Panc1 (cell line): Measurements from ENCODE around the gene ADGRV1. TPM values are rescaled to one million over a fixed set of nuclear protein-coding genes. Genes with fewer than 3 reads are reported as not detected.
"Not testable (repeated sequence)": the region's sequence is repeated elsewhere in the genome, so short reads cannot be mapped to it uniquely, and the experiment has no call there.

ENCODE experiments used
- ATAC-seq: fragments of 200-7000 bp; cut with Tn5 transposase; 2 replicates; pipeline ENCODE4 v1.9.1; 2020; ENCODE audit warnings: mild to moderate bottlenecking, moderate library complexity
- BruUV-seq: library from RNA; stranded (reverse); fragments of 400-500 nt; replicated peaks from 2 replicates; lab custom pipeline; 2021; lab: Mats Ljungman, UMichigan
- CTCF ChIA-PET: fragments of 300-600 bp; sonication (Branson Sonifier 250); formaldehyde crosslinking; loops from one replicate; lab custom pipeline; 2022; ENCODE audit warnings: antibody characterized with exemption; lab: Charles Lee
- POLR2A ChIA-PET: fragments of 300-600 bp; sonication (Branson Sonifier 250); formaldehyde crosslinking; loops from one replicate; lab custom pipeline; 2022; ENCODE audit warnings: antibody characterized with exemption; lab: Charles Lee
- DNase-seq: peaks from one replicate; pipeline ENCODE4 v3.0.0-alpha.2; 2010; ENCODE audit warnings: low read depth, low spot score
- H3K27ac ChIP-seq: 2 replicates; pipeline ENCODE4 v1.5.1; 2011; ENCODE audit warnings: mild to moderate bottlenecking, low read length, inconsistent platforms
- H3K27me3 ChIP-seq: fragments of 200-500 bp; sonication (Bioruptor generic); 2 replicates; pipeline ENCODE4 v1.6.0; 2014; ENCODE audit warnings: low read length, inconsistent platforms; ENCODE audit not compliant: control insufficient read depth, insufficient read depth
- H3K36me3 ChIP-seq: fragments of 200-500 bp; sonication (Bioruptor generic); 2 replicates; pipeline ENCODE4 v1.5.1; 2014; ENCODE audit warnings: inconsistent platforms, mild to moderate bottlenecking, low read length, moderate library complexity; ENCODE audit not compliant: control insufficient read depth, insufficient read depth
- H3K4me1 ChIP-seq: 2 replicates; pipeline ENCODE4 v1.5.1; 2011; ENCODE audit warnings: inconsistent platforms, mild to moderate bottlenecking, low read length, moderate library complexity; ENCODE audit not compliant: control insufficient read depth, insufficient read depth
- H3K4me3 ChIP-seq, 2 experiments: 2 replicates each; pipeline ENCODE4 v1.5.1; 2011 to 2012; ENCODE audit warnings: low read depth in 2 of 2, low read length in 2 of 2, mild to moderate bottlenecking in 2 of 2, inconsistent platforms in 1 of 2, moderate library complexity in 1 of 2
- H3K9me3 ChIP-seq: fragments of 200-500 bp; sonication (Bioruptor generic); 2 replicates; pipeline ENCODE4 v1.5.1; 2014; ENCODE audit warnings: low read depth, mild to moderate bottlenecking, inconsistent platforms, low read length, moderate library complexity; ENCODE audit not compliant: control insufficient read depth, insufficient read depth
- POLR2AphosphoS5 ChIP-seq: IDR thresholded peaks from 2 replicates; pipeline ENCODE4 v1.6.1; 2012; ENCODE audit warnings: mild to moderate bottlenecking, low read depth, low read length, moderate library complexity
- SIN3A ChIP-seq: IDR thresholded peaks from 2 replicates; pipeline ENCODE4 v1.6.1; 2012; ENCODE audit warnings: low read depth, mild to moderate bottlenecking, low read length, moderate library complexity, borderline replicate concordance; ENCODE audit not compliant: insufficient read depth
- TCF7L2 ChIP-seq: IDR thresholded peaks from 2 replicates; pipeline ENCODE4 v1.6.1; 2011; ENCODE audit warnings: mild to moderate bottlenecking, low read depth, low read length, inconsistent platforms
- in situ Hi-C: cut with HindIII; loops from 2 replicates; pipeline ENCODE4 v1.10.0; 2016; ENCODE audit warnings: low sequenced_read_pairs, low pct_unique_long_range_greater_than_20kb
- intact Hi-C: fragments of 100-400 bp; cut with micrococcal nuclease; formaldehyde crosslinking; loops from one replicate; pipeline ENCODE4 v1.10.0; 2022; ENCODE audit not compliant: unreplicated experiment
- total RNA-seq: library from RNA; stranded (reverse); gene quantifications from one replicate; pipeline ENCODE4 v1.2.1, GENCODE V29; 2021; ENCODE audit not compliant: unreplicated experiment
- TF ChIP-seq, protein P1 (sequence below), 2 experiments: IDR thresholded peaks; 2 replicates each; pipeline ENCODE4 v1.6.1; 2011 to 2012; ENCODE audit warnings: low read depth in 2 of 2, control low read depth in 1 of 2, low read length in 1 of 2, mild to moderate bottlenecking in 1 of 2, moderate library complexity in 1 of 2; ENCODE audit not compliant: insufficient read depth in 1 of 2
- TF ChIP-seq, protein P2 (sequence below): fragments of 450-650 bp; IDR thresholded peaks from 2 replicates; pipeline ENCODE4 v1.5.1; 2017; ENCODE audit warnings: mild to moderate bottlenecking

ADGRV1 gene
- total RNA-seq, 1 experiment from 2014 or later, result 0.49 TPM

DNA sequence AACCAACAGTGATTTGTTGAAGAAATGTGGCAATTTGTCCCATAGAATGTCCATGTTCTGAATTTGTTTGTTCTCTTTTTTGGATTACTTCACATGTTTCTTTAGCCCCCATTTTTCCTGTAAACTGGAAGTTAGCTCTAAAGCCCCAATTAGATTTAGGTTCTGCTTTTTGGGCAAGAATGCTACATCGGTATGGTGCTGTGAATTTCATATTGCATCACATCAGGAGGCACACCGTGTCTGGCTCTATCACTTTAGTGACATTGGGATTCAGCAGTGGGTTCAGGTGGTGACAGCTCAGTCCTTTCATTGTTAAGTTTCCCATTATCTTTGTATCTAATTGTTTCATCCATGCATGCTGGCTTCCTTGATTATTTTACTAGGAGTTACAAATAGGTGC, 27.9 kb downstream of the ADGRV1 start:
- ATAC-seq, result no peak
- CTCF ChIA-PET, result no interaction called here
- Histone ChIP-seq H3K4me3 (no peak overlapping the region), H3K36me3 (no peaks in the 10 kb centered on the region; the same call in 1 of the 2 replicates), H3K9me3 (no peaks in the 10 kb centered on the region), H3K27me3 (peaks cover 23% of the 10 kb centered on the region), H3K4me1 (no peaks in the 10 kb centered on the region), H3K27ac (no peak overlapping the region)
- intact Hi-C loops, result no loop called here
- BruUV-seq, result no TSS peak
- POLR2A ChIA-PET, result no interaction called here
- TF ChIP-seq POLR2AphosphoS5 (no peak), TCF7L2 (no peak)
- TF ChIP-seq, protein P1, sequence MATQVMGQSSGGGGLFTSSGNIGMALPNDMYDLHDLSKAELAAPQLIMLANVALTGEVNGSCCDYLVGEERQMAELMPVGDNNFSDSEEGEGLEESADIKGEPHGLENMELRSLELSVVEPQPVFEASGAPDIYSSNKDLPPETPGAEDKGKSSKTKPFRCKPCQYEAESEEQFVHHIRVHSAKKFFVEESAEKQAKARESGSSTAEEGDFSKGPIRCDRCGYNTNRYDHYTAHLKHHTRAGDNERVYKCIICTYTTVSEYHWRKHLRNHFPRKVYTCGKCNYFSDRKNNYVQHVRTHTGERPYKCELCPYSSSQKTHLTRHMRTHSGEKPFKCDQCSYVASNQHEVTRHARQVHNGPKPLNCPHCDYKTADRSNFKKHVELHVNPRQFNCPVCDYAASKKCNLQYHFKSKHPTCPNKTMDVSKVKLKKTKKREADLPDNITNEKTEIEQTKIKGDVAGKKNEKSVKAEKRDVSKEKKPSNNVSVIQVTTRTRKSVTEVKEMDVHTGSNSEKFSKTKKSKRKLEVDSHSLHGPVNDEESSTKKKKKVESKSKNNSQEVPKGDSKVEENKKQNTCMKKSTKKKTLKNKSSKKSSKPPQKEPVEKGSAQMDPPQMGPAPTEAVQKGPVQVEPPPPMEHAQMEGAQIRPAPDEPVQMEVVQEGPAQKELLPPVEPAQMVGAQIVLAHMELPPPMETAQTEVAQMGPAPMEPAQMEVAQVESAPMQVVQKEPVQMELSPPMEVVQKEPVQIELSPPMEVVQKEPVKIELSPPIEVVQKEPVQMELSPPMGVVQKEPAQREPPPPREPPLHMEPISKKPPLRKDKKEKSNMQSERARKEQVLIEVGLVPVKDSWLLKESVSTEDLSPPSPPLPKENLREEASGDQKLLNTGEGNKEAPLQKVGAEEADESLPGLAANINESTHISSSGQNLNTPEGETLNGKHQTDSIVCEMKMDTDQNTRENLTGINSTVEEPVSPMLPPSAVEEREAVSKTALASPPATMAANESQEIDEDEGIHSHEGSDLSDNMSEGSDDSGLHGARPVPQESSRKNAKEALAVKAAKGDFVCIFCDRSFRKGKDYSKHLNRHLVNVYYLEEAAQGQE (IDR thresholded peaks at IDR 0.05; ENCODE audit: insufficient read depth in 1 of 2, low read depth in 2 of 2, low read length in 1 of 2), result no peak
- no peak for DNase-seq
- in situ Hi-C loops, result no loop called here

DNA sequence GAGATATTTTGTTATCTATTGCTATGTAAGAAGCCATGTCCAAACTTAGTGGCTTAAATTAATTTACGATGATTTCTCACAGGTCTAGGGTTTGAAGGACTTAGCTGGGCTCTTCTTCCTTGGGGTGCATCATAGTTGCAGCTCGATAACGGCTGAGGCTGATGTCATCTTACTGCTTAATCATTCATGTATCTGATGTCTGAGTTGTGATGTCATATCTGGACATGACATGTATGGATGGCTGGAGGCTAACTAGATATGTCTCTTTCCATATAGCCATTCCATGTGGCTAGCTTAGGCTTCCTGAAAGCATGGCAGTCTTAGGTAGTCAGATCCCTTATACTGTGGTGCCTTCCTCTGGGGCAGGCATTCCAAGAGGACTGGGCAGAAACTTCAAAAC, 31.6 kb downstream of the ADGRV1 start:
- no peak overlapping the region for H3K27ac ChIP-seq
- BruUV-seq, result no TSS peak
- no peaks in the 10 kb centered on the region; the same call in 1 of the 2 replicates for H3K36me3 ChIP-seq
- H3K27me3 ChIP-seq, result peaks cover 12% of the 10 kb centered on the region
- TF ChIP-seq SIN3A, result no peak
- no peak for TF ChIP-seq TCF7L2
- TF ChIP-seq, protein P1 (IDR thresholded peaks at IDR 0.05; ENCODE audit: insufficient read depth in 1 of 2, low read depth in 2 of 2, low read length in 1 of 2), result no peak
- TF ChIP-seq, protein P2, sequence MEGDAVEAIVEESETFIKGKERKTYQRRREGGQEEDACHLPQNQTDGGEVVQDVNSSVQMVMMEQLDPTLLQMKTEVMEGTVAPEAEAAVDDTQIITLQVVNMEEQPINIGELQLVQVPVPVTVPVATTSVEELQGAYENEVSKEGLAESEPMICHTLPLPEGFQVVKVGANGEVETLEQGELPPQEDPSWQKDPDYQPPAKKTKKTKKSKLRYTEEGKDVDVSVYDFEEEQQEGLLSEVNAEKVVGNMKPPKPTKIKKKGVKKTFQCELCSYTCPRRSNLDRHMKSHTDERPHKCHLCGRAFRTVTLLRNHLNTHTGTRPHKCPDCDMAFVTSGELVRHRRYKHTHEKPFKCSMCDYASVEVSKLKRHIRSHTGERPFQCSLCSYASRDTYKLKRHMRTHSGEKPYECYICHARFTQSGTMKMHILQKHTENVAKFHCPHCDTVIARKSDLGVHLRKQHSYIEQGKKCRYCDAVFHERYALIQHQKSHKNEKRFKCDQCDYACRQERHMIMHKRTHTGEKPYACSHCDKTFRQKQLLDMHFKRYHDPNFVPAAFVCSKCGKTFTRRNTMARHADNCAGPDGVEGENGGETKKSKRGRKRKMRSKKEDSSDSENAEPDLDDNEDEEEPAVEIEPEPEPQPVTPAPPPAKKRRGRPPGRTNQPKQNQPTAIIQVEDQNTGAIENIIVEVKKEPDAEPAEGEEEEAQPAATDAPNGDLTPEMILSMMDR, result no peak
- no peak for TF ChIP-seq POLR2AphosphoS5
- no peaks in the 10 kb centered on the region for H3K9me3 ChIP-seq
- intact Hi-C loops (no loop called here), in situ Hi-C loops (no loop called here)
- no peaks in the 10 kb centered on the region for H3K4me1 ChIP-seq
- ATAC-seq (no peak), DNase-seq (no peak)
- H3K4me3 ChIP-seq, result no peak overlapping the region
- POLR2A ChIA-PET, result no interaction called here
- CTCF ChIA-PET, result no interaction called here

DNA sequence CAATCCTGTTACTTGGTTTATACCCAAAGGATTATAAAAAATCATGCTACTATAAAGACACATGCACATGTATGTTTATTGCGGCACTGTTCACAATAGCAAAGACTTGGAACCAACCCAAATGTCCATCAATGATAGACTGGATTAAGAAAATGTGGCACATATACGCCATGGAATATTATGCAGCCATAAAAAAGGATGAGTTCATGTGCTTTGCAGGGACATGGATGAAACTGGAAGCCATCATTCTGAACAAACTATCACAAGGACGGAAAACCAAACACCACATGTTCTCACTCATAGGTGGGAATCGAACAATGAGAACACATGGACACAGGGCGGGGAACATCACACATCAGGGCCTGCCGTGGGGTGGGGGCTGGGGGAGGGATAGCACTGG, 34.5 kb downstream of the ADGRV1 start:
- H3K36me3 ChIP-seq, BruUV-seq, intact Hi-C loops, H3K4me3 ChIP-seq, H3K27ac ChIP-seq, POLR2A ChIA-PET, H3K27me3 ChIP-seq, DNase-seq, H3K4me1 ChIP-seq, in situ Hi-C loops, CTCF ChIA-PET, ATAC-seq, H3K9me3 ChIP-seq: not testable (repeated sequence)

DNA sequence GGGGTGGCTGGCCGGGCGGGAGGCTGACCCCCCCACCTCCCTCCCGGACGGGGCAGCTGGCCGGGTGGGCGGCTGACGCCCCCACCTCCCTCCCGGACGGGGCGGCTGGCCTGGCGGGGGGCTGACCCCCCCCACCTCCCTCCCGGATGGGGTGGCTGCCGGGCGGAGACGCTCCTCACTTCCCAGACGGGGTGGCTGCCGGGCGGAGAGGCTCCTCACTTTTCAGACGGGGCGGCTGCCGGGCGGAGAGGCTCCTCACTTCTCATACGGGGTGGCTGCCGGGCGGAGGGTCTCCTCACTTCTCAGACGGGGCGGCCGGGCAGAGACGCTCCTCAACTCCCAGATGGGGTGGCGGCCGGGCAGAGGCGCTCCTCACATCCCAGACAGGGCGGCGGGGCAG, 37.2 kb downstream of the ADGRV1 start:
- CTCF ChIA-PET, ATAC-seq, H3K36me3 ChIP-seq, in situ Hi-C loops, H3K27me3 ChIP-seq, H3K4me3 ChIP-seq, intact Hi-C loops, H3K27ac ChIP-seq, POLR2A ChIA-PET, DNase-seq, H3K9me3 ChIP-seq, BruUV-seq, H3K4me1 ChIP-seq: not testable (repeated sequence)
